HG03064 (cell line): ENCODE results near the gene SHANK2.

Source experiments
- ATAC-seq: cut with Tn5 transposase; IDR thresholded peaks from one replicate; pipeline ENCODE4 v1.9.1; 2021; ENCODE audit warnings: low read depth; ENCODE audit not compliant: unreplicated experiment

Gene SHANK2

DNA sequence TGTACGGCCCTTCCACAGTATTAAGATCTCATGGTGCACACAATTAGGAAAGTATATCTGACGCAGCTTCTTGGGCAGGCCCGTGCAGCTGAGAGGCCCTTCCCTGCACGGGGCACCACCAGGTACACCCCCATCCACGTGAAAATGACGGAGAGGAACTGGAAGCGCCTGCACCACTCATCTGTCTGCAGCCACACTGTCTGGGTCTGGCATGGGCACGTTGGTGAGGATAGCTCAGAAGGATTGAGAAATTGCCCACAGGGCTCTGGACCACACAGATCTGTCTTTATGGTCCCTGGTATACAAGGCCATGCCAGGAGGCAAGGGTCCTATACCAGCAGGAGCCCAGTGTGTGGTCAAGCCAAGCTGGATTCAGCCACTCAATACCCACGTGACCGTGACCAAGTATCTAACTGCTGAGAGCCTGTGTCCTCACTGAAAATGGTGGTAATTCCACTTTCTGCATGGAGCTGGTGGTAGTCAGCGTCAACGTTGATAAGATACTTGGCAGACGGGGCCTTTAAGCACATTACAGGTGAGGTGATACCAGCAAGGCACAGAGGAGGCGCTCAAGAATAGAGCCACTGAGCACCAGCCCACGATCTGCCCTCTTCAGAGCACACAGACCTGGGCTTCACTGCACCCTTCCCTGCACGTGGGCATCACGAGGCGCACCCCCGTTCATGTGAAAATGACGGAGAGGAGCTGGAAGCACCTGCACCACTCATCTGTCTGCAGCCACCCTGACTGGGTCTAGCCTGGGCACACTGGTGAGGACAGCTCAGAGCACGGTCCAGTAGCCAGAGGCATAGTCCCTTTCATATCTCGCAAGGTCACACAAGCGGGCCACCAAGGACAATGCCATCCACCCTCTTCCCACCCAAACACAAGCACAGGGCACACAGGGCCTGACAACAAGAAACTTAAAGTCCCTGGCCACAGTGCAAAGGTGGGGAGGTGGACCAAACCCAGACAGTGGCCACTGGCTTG, 28.4 kb downstream of the SHANK2 start:
- ATAC-seq: no peak

DNA sequence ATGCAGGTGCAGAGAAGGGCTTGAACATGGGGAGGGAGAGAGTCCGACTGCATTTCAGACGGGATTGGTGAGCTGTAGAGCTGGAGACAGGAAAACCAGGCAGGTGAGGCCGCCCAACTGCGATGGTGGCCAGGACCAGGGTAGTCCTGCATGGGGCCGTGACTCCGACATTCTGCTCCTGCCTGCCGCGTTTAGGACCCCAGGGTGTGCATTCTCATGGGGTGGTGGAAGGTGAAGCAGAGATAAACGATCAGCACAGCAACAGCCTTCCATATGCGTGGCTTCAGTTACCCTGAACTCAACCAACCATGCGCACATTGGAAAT, 29.3 kb downstream of the SHANK2 start:
- ATAC-seq: no peak

DNA sequence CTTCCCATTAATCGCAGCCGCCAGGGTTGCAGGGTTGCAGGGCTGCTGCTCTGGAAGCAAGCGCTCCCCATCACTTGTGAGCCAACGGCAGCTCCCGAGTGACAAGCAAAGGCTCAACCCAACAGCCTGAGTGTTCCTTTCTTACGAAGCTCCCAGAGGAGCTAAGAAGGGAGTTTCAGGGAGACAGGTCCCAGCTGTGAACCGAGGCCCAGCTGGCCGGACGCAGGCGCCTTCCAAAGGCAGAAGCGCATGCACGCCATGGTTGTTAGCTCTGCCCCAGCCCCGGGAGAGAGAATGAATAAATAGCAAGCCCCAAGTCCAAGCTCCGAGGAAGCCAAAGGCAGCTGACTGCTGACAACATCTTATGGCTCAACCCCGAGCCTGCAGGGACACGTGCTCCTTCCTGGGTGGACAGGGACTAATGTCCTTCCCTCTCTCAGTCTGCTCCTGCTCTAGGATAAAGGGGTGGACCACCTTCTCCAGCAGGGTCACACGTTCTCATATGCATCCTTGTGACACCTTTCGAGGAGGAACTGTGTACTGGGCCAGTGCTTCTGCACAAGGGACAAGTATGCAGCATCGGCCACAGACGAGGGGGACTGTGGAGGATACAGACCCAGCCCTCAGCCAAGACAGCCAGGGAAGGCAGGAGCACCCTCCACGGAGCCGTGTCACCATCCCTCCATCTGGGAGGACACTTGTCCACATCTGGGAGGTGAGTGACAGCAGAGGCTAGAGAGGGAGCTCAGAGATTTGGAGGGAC, 29.9 kb downstream of the SHANK2 start:
- ATAC-seq: no peak

DNA sequence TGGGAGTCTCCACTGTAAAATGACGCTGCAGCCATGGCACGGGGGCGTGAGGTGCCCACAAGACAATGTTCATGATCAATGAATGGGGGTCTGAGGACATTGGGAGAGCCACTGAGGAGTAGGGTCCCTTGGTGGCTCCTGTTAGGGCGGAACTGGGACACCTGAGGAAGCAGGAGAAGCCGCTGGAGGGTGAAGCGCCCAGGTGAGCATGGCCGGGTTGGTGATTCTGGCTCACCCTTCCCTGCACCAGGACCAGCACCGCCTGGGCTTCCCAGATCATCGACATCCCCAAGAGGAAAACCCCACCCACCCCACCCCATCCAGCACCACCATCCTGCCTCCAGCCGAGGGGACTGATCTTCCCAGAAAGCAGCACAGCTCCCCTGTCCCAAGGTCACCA, 30.6 kb downstream of the SHANK2 start:
- no peak for ATAC-seq

DNA sequence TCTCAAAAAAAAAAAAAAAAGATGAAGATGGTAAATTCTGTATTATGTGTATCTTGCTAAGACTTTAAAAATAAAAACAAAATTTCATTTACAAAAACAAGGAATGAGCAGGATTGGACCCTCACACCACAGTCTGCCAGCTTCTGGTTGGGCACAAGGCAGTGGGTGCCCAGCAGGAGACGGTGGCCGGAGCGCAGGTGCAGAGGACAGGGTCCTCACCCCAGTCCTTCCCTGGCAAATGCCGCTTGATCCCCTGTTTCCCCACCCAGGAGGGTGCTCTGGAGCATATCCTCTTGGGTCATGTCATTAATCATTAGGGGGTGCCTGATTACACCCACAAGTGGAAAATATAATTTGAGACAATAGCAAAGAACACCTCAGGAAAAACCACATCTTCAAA, 31.2 kb downstream of the SHANK2 start:
- ATAC-seq: no peak

DNA sequence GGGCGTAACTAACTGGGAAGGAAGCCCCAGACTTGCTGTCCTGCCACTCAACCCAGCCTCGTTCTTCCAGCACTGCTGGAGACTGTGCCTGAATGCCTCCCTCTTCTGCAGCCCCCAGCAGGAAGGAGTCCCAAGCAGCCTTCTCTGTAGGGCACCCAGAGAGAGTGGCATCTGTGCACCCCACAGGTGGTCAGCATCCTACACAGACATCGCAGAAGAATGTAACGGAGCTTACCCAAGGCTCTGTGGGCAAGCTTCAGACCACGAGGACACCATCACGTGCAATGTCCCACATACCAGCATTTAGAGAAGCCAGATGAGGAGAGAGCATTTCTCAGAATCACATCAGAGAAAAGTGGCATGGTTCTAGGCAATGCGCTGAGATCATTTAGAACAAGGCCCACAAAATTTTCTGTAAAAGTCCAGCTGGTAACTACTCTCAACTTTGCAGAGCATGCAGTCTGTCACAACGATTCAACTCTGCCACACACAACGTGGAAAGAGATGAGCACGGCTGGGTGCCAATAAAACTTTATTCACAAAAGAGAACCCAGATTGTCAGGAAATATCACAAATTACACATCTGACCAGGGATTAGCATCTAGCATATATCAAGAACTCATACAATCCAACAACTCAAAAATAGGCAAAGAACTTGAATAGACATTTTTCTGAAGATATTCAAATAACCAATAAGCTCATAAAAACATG, 33.4 kb downstream of the SHANK2 start:
- ATAC-seq: no peak

DNA sequence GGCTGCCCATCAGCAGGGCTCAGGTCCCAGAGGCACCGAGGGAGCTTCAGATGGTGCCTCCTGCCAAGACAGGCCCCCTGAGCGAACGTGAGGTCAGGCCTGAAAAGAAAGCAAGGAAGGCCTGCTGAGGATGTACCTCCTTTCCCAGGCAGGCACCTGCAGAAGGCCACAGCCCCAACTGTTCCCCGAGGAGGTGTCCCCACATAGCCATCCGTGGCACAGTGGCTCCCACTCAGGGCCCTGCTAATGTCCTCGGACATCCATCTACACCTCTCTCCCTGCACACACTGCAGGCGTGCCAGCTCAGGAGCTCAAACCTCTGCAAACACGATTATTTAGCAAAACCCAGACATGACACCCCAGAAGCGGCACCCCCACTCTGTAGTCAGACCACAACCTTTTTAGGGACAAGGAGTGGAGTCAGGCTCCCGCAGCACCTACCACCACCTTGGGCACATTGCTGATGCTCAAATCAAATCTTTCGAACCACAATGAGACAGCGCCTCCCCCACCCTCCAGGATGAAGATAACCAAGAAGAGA, 36.9 kb downstream of the SHANK2 start:
- ATAC-seq: no peak

DNA sequence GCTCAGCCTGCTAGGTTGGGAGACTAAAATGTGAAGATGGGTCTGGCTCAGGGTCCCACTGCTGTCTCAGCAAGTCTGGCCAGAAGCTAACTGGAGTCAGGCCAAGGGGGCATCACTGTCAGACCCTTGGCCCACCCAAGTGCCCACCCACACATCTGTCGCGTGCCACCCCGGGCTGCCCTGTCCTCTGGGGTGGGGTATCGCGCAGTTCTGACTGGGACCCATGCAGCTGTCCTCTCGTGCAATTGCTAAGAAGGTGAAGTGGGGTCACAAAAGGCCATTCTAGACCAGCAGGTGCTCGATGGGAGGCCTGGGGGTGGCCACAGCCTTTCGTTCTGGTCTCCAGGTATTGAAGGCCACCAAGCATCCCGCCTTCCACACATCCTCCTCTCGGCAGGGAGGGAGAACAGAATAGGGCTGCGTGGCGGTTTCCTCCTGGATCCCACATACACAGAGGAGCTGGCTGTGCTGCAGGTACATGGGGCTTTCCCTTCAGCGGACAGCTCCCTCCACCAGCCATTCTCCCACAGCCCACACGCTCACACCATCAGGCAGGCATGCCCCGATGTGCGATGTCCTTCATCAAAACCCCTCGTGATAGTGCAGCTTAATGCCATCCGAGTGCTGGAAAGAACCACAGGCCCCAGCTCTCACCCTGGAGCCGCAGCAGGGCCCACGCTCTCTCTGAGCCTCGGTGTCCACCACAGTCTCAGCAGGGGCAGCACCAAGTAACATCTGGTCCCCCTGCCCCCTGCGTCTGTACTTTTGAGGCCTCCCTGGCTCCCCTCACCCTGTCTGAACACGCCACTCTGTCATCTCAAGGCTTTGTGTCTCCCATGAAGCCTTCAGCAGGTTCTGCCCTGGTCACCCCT, 37.6 kb downstream of the SHANK2 start:
- ATAC-seq: no peak

DNA sequence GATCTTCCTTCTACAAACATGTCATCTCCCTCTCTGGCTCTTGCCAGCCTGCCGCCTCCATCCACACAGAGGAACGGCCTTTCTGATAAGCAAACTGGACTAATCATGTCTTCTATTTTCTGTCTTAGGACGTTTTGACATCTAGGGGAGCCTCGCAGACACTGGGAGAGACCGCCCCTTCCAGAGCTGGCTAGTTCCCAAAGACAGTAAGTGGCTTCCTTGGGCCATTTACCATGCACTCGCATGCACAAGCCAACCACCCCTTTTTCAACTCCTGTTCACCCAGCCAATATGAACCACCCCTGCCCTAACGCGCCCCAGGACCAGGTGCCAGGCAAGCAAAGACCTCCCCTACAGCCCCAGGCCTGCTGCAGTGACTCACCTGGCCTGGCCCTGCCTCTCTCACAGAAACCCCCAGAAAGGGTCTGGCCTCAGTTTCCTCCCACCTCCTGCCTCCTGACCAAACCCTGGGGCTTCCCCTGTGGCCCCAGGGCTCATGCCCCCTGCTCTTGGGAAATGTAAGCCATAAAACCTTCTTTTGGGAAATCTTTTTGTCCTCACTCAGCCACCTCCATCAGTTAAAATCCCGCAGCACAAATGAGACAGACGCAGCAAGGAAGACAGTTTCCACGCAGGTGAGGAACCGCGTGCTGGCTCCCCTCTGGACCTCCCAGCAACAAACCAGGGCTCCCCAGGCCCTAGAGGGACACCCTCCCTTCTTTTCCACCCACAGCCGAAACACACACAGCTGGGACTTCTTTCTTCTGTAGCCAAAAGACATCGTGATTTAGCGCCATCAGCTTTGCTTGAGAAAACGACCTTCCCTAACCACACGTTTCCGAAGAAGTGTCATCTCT, 38.5 kb downstream of the SHANK2 start:
- ATAC-seq: no peak

DNA sequence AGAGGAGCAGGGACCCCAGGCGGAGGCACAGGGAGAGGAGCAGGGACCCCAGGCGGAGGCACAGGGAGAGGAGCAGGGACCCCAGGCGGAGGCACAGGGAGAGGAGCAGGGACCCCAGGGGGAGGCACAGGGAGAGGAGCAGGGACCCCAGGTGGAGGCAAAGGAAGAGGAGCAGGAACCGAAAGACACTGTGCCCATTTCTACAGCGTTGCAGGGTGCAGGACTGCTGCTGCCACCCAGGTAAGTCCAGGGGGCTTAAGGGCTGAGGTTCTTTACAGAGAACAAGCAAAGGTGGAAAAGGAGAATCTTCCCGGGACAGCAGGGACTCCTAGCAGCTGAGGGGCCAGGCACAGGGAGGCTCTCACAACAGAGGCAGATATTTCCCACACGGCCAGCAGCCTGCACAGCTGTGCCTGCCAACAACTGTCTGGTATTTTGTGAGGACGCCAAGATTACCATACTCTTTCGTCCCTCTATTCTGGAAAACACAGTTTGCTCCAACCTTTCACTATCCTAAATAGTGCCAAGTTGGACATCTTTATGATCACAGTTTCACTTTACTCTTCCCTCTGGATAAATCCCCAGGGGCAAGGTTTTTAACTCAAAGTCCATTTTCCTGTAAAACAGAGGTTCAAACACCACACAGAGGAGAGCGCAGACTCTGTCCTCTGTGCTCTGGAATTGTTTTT, 39.4 kb downstream of the SHANK2 start:
- no peak for ATAC-seq

DNA sequence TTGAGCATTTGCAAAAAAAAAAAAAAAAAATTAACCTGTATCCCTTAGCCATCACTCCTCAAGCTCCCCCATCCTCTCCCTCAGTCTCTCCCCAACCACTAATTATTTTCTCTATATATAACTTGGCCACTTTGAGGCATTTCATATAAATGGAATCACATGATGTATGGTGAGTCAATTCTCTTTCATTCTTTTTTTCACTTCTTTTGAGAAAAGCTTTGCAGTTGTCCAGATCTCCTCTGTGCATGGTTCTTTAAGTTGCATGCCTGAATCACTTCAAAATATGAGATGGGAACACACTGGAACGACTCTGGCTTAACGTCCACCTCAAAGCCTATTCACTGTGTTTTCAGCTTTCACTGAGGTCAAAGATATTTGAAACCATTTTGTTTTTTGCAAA, 40.7 kb downstream of the SHANK2 start:
- no peak for ATAC-seq

DNA sequence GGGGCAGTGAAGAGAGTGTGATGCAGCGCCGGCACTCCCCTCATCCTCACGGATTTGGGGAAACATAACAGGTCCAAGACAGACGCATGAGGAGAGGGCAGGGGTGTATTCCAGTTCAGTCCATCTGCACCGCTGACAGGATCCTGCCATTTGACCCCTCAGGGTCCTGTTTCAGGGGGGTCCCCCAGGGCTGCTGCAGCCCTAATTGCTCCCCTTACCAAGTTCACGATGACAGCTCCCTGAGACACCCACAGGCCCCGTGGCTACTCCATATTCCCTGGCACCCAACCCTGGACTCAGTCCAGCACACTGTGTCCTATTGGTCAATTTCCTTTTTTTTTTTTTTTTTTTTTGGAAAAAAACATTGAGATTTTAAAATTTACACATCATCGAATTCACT, 41.5 kb downstream of the SHANK2 start:
- no peak for ATAC-seq

DNA sequence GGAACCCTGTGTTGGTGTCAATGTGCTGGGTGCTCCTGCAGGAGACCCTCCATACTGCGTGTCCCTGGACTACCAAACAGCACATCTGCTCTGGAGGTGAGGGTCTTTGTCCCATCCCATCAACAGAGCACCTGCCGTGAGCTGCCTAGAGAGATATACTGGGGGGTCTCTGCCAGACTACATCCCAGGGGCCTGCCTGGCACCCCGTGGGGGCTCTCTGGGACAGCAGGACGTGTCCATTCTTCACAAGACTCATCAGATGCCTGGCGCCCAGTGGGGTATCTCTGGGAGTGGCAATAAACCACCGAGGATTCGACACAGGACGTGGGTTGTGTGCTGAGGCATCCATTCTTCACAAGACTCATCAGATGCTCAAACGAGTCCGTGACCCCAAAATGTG, 42.7 kb downstream of the SHANK2 start:
- ATAC-seq: no peak

DNA sequence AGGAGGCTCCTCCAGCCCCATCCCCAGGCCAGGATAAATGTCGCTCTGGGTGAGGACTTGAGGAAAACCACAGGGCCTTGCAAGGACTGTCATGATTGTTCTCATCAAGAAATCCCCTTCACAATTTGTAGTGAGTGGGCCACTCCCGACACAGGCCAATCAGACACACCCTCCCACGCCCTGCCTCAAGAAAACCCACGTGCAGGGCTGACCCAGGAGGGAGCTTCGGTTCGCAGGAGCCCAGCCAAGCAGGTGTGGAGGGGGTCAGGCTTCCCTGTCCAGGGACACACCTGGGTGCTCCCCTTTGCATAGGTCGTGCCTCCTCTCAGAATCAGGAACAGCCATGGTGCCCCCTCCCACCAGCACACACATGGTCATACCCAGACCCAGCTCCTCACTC, 43.2 kb downstream of the SHANK2 start:
- ATAC-seq: no peak

DNA sequence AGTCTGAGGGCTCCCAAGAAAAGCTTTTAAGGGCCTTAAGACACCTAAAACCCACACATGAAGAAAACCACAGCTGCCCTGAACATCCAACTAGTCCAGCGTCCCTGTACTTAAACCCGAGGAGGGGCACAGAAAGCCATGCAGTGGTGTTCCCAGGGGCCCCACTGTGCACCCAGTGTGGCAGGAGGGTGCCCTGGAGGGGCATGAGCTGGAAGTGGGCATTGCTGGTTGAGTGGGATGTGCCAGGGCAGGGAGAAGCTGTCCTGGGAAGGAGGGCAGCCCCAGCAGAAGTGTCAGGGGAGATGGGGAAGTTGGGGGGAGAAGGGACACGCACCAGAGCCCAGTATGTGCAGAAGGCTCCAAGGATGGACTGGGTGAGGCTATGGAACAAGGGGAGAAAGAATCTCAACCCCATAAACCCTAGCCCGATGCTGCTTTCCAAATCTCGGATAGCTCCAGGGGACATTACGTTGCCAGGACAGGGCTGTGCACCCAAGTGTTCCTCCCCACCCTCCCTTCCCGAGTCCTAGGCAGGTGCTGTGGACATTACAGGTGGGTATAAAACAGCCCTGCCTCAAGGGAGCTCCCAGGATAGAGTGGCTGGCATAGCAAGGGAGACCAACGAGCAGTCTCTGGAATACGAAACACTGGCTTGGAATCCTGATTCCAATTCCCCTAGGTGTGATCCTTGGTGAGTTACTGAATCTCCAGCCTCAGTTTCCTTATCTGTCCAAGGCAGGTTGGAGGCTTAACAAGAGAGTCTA, 44.2 kb downstream of the SHANK2 start:
- ATAC-seq: no peak

DNA sequence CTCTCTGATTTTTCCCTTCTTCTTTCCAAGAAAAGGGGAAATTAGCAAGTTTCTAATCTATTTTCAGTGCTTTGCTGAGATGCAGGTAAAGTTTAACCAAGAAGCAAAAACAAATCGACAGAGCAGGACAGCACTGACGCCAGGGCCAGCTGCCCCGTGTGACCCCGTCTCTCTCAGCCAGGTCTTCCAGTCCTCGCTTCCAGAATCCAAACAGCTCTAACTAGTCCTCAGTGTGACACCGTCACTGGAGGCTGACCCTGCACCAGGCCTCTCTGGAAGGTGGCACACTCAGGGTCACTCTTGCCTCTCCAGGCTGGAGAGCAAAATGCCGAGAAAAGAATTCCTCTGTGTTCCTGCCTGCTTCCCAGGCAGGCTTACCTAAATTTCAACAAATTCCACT, 44.8 kb downstream of the SHANK2 start:
- no peak for ATAC-seq

DNA sequence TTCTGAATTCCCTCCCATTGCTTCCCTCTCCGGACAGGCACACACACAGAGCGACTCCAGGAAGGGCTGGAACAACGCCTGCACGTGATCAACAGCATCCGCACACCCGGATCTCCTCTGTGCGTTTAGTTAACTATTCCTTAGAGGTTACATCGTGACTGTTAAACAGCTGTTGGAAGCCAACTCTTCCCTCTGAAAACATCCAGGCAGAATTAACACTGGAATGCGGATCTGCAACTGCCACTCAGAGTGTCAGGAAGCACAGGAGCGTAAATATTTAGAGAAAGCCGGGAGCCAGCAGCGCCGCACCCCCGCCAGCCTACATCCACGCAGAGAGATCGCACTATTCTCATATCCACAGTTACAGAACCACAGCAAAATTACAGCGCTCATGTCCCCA, 46.2 kb downstream of the SHANK2 start:
- ATAC-seq: no peak
